GM23338 (cell line): ENCODE data around the gene SH3BP5. TPM values are rescaled to one million over a fixed set of nuclear protein-coding genes. Genes with fewer than 3 reads are reported as not detected.
A peak's percentile ranks its signal among the peaks of the same experiment; 100 is the strongest.

Experiments used
- ATAC-seq: fragments of 200-7000 bp; cut with Tn5 transposase; 3 replicates; pipeline ENCODE4 v1.9.1; 2020
- DNase-seq: peaks from one replicate; pipeline ENCODE4 v3.0.0-alpha.2; 2015; ENCODE audit warnings: low spot score
- H2AFZ ChIP-seq: fragments of 200-600 bp; sonication (generic); 2 replicates; pipeline ENCODE4 v1.8.0; 2016; ENCODE audit warnings: antibody characterized with exemption, mild to moderate bottlenecking, moderate library complexity
- H3F3A ChIP-seq: fragments of 200-600 bp; sonication (generic); replicated peaks from 2 replicates; pipeline ENCODE4 v1.8.0; 2017; ENCODE audit warnings: antibody characterized with exemption, mixed run types, low read depth
- H3K27ac ChIP-seq: fragments of 200-600 bp; sonication (generic); 2 replicates; pipeline ENCODE4 v1.6.1; 2016; ENCODE audit warnings: low read depth
- H3K27me3 ChIP-seq: fragments of 200-600 bp; sonication (generic); 2 replicates; pipeline ENCODE4 v1.8.0; 2016; ENCODE audit warnings: mild to moderate bottlenecking, mixed run types, moderate library complexity; ENCODE audit not compliant: insufficient read depth
- H3K36me3 ChIP-seq: fragments of 200-600 bp; sonication (generic); 2 replicates; pipeline ENCODE4 v1.8.0; 2016; ENCODE audit warnings: mild to moderate bottlenecking; ENCODE audit not compliant: insufficient read depth
- H3K4me1 ChIP-seq: fragments of 200-600 bp; sonication (generic); 2 replicates; pipeline ENCODE4 v1.8.0; 2016; ENCODE audit warnings: mild to moderate bottlenecking, moderate library complexity; ENCODE audit not compliant: insufficient read depth
- H3K4me2 ChIP-seq: fragments of 200-600 bp; sonication (generic); 2 replicates; pipeline ENCODE4 v1.7.1; 2017; ENCODE audit warnings: mixed run types
- H3K4me3 ChIP-seq: fragments of 200-600 bp; sonication (generic); 2 replicates; pipeline ENCODE4 v1.6.1; 2016; ENCODE audit warnings: mixed run types
- H3K79me2 ChIP-seq: fragments of 200-600 bp; sonication (generic); replicated peaks from 2 replicates; pipeline ENCODE4 v1.8.0; 2017; ENCODE audit warnings: mild to moderate bottlenecking; ENCODE audit not compliant: insufficient read depth
- H3K9me2 ChIP-seq: fragments of 200-600 bp; sonication (generic); 2 replicates; pipeline ENCODE4 v1.8.0; 2017; ENCODE audit not compliant: insufficient read depth
- H4K20me1 ChIP-seq: fragments of 200-600 bp; sonication (generic); replicated peaks from 2 replicates; pipeline ENCODE4 v1.8.0; 2017; ENCODE audit warnings: mild to moderate bottlenecking; ENCODE audit not compliant: insufficient read depth
- H3K27ac Mint-ChIP-seq: 2 replicates; pipeline ENCODE4 v1.8.0; 2020; ENCODE audit warnings: inconsistent platforms, mild to moderate bottlenecking, moderate library complexity, mixed read lengths
- H3K27me3 Mint-ChIP-seq: 3 replicates; pipeline ENCODE4 v1.8.0; 2022; ENCODE audit warnings: low read depth, mild to moderate bottlenecking, moderate library complexity, mixed read lengths, inconsistent platforms; ENCODE audit not compliant: insufficient read depth, poor library complexity
- H3K36me3 Mint-ChIP-seq: 3 replicates; pipeline ENCODE4 v1.8.0; 2021; ENCODE audit warnings: low read depth, mild to moderate bottlenecking, inconsistent platforms, moderate library complexity, mixed read lengths
- H3K4me1 Mint-ChIP-seq: 3 replicates; pipeline ENCODE4 v1.8.0; 2020; ENCODE audit warnings: mild to moderate bottlenecking, inconsistent platforms, mixed read lengths
- H3K4me3 Mint-ChIP-seq: 3 replicates; pipeline ENCODE4 v1.8.0; 2021; ENCODE audit warnings: moderate library complexity, mild to moderate bottlenecking, inconsistent platforms, mixed read lengths
- H3K9me3 Mint-ChIP-seq: 3 replicates; pipeline ENCODE4 v1.8.0; 2020; ENCODE audit warnings: moderate library complexity, mild to moderate bottlenecking, inconsistent platforms, mixed read lengths
- CREB1 ChIP-seq: fragments of 250-450 bp; sonication (Bioruptor Pico); IDR thresholded peaks from 2 replicates; pipeline ENCODE4 v1.5.0; 2020; ENCODE audit warnings: low read depth, mild to moderate bottlenecking, moderate library complexity
- CTCF ChIP-seq, 2 experiments: fragments of 200-600 bp in 1 of 2; sonication (generic) in 1 of 2; conservative IDR thresholded peaks; 2 replicates each; pipeline versions ENCODE4 v1.5.1 to v1.6.1; 2016 to 2017; ENCODE audit warnings: antibody characterized with exemption in 2 of 2, low read depth in 2 of 2, mild to moderate bottlenecking in 2 of 2, moderate library complexity in 1 of 2
- ETS1 ChIP-seq: IDR thresholded peaks from 2 replicates; pipeline ENCODE4 v1.6.1; 2016; ENCODE audit warnings: antibody characterized with exemption
- EZH2phosphoT487 ChIP-seq: fragments of 200-600 bp; sonication (generic); IDR thresholded peaks from one replicate; pipeline ENCODE4 v1.8.1; 2018; ENCODE audit warnings: antibody characterized with exemption; ENCODE audit not compliant: unreplicated experiment
- JUNB ChIP-seq: IDR thresholded peaks from one replicate; pipeline ENCODE4 v1.6.1; 2016; ENCODE audit warnings: antibody characterized with exemption; ENCODE audit not compliant: unreplicated experiment
- NANOG ChIP-seq: IDR thresholded peaks from 2 replicates; pipeline ENCODE4 v1.6.1; 2016; ENCODE audit warnings: antibody characterized with exemption, borderline replicate concordance
- POLR2AphosphoS5 ChIP-seq: IDR thresholded peaks from 2 replicates; pipeline ENCODE4 v1.6.1; 2016; ENCODE audit warnings: antibody characterized with exemption, low read depth
- REST ChIP-seq: IDR thresholded peaks from one replicate; pipeline ENCODE4 v1.6.1; 2018; ENCODE audit warnings: antibody characterized with exemption; ENCODE audit not compliant: unreplicated experiment
- STAT1 ChIP-seq: IDR thresholded peaks from one replicate; pipeline ENCODE4 v1.6.1; 2016; ENCODE audit warnings: antibody characterized with exemption; ENCODE audit not compliant: unreplicated experiment
- ZNF114 ChIP-seq: fragments of 250-450 bp; sonication (Bioruptor Pico); IDR thresholded peaks from 2 replicates; pipeline ENCODE4 v1.5.0; 2020; ENCODE audit warnings: mild to moderate bottlenecking, moderate library complexity
- ZNF331 ChIP-seq: fragments of 250-450 bp; sonication (Bioruptor Pico); IDR thresholded peaks from 2 replicates; pipeline ENCODE4 v1.5.0; 2020; ENCODE audit warnings: low read depth, mild to moderate bottlenecking, moderate library complexity
- ZNF462 ChIP-seq: fragments of 250-450 bp; sonication (Bioruptor Pico); IDR thresholded peaks from 2 replicates; pipeline ENCODE4 v1.5.0; 2020; ENCODE audit warnings: mild to moderate bottlenecking, moderate library complexity
- polyA plus RNA-seq: library from polyadenylated mRNA; unstranded; fragments of >200 nt; fragmentation: Nextera tagmentation; extraction: Ambion mirVana; gene quantifications from 2 replicates; pipeline ENCODE4 v1.2.1, GENCODE V29; 2016
- total RNA-seq: library from RNA; depleted of rRNA; stranded (reverse); fragments of >200 nt; shearing (Covaris generic); gene quantifications from 2 replicates; pipeline ENCODE4 v1.2.3, GENCODE V29; 2014

Gene SH3BP5
- total and polyA plus RNA-seq, 2 experiments from 2014 or later: 5.8 to 9.1 TPM

GRCh38 chr3:15330031-15330596, 2.3 kb downstream of the SH3BP5 start:
- no peaks in the 10 kb centered on the region for H3K9me2 ChIP-seq
- Mint-ChIP-seq H3K36me3 (no peaks in the 10 kb centered on the region), H3K4me3 (no peak overlapping the region; the same call in 2 of the 3 replicates), H3K27me3 (peaks cover 17% of the 10 kb centered on the region), H3K27ac (no peak overlapping the region; the same call in 1 of the 2 replicates), H3K9me3 (no peaks in the 10 kb centered on the region; the same call in 2 of the 3 replicates), H3K4me1 (peaks cover 43% of the 10 kb centered on the region)
- H3K4me3 ChIP-seq: no peak overlapping the region
- H3F3A ChIP-seq: peaks cover 9% of the 10 kb centered on the region
- peaks cover 31% of the 10 kb centered on the region for H3K4me1 ChIP-seq
- H3K27ac ChIP-seq: no peak overlapping the region
- H4K20me1 ChIP-seq: no peaks in the 10 kb centered on the region
- 0 out of 2 replicates have a peak, but pooled peaks cover 5% of the 10 kb centered on the region for H3K79me2 ChIP-seq
- H3K4me2 ChIP-seq: peak overlapping the region; percentile 9
- ATAC-seq (no peak), DNase-seq (no peak)
- H2AFZ ChIP-seq: no peak overlapping the region
- TF ChIP-seq NANOG: no peak
- no peak for TF ChIP-seq POLR2AphosphoS5
- TF ChIP-seq CREB1 (CRISPR knock-in tag): no peak
- TF ChIP-seq EZH2phosphoT487: no peak
- TF ChIP-seq ZNF462 (CRISPR knock-in tag): no peak
- TF ChIP-seq STAT1: no peak
- no peak for TF ChIP-seq REST
- TF ChIP-seq ZNF331: no peak
- no peak for TF ChIP-seq ZNF114 (CRISPR knock-in tag)
- no peak for TF ChIP-seq CTCF (conservative IDR thresholded peaks at IDR 0.05; ENCODE audit: low read depth in 2 of 2)
- TF ChIP-seq ETS1: no peak
- no peak for TF ChIP-seq JUNB
- no peaks in the 10 kb centered on the region for H3K36me3 ChIP-seq
- H3K27me3 ChIP-seq: peaks cover 31% of the 10 kb centered on the region
